Thyroid gland (tissue), 4 donors: ENCODE results near the gene CD93. TPM values are rescaled to one million over a fixed set of nuclear protein-coding genes. Genes with fewer than 3 reads are reported as not detected.

ENCODE experiments used
- DNase-seq, 2 donors: peaks; one replicate each; pipeline ENCODE4 v3.0.0-alpha.2; 2019
- H3K27ac ChIP-seq, 3 donors: fragments of 200-600 bp; sonication (generic); 1 replicate in 2 of 3; 2 replicates in 1 of 3; pipeline ENCODE4 v1.5.1; 2016 to 2019; ENCODE audit warnings: mild to moderate bottlenecking in 1 of 3, moderate library complexity in 1 of 3
- H3K27me3 ChIP-seq: fragments of 200-600 bp; sonication (generic); one replicate; pipeline ENCODE4 v1.5.1; 2019
- H3K36me3 ChIP-seq, 2 donors: fragments of 200-600 bp; sonication (generic); one replicate each; pipeline ENCODE4 v1.5.1; 2016 to 2019
- H3K4me1 ChIP-seq, 2 donors: fragments of 200-600 bp; sonication (generic); one replicate each; pipeline ENCODE4 v1.5.1; 2017 to 2019
- H3K4me3 ChIP-seq, 3 donors: fragments of 200-600 bp; sonication (generic); replicated peaks in 1 of 3; 1 replicate in 2 of 3; 2 replicates in 1 of 3; pipeline ENCODE4 v1.5.1; 2016; ENCODE audit warnings: mild to moderate bottlenecking in 1 of 3
- H3K9me3 ChIP-seq: fragments of 200-600 bp; sonication (generic); one replicate; pipeline ENCODE4 v1.5.1; 2017
- POLR2A ChIP-seq, 2 donors: fragments of 450-650 bp; IDR thresholded peaks; one replicate each; pipeline ENCODE4 v1.6.1; 2017; ENCODE audit warnings: antibody characterized with exemption in 2 of 2, mild to moderate bottlenecking in 2 of 2, moderate library complexity in 1 of 2
- WGBS, 2 donors: methylation state at CpG; one replicate each; pipeline ENCODE4 v1.1.5; 2017; 5-methylcytosine and 5-hydroxymethylcytosine counted together
- intact Hi-C: fragments of 100-400 bp; cut with DNase I; formaldehyde crosslinking; loops from one replicate; pipeline ENCODE4 v1.15.1; 2023
- total RNA-seq, 4 donors: library from RNA; depleted of rRNA; stranded (reverse); fragments of >200 nt; gene quantifications; one replicate each; pipeline ENCODE4 v1.2.3, GENCODE V29; 2016
- TF ChIP-seq, protein P1 (sequence below), 6 experiments: fragments of 200-600 bp in 3 of 6; fragments of 450-650 bp in 3 of 6; sonication (generic) in 3 of 6; IDR thresholded peaks; one replicate each; pipeline ENCODE4 v1.5.1; 2016 to 2019; ENCODE audit warnings: antibody characterized with exemption in 6 of 6, mild to moderate bottlenecking in 2 of 6, inconsistent platforms in 1 of 6, moderate library complexity in 1 of 6

The CD93 gene
- total RNA-seq, 4 donors from 2014 or later = 13.6 to 53.8 (median 24.0) TPM

GRCh38 chr20:23060629-23061028 lies 25.5 kb downstream of the CD93 start:
- no peaks in the 10 kb centered on the region for H3K9me3 ChIP-seq
- no peak overlapping the region for H3K4me3 ChIP-seq
- H3K27me3 ChIP-seq = no peaks in the 10 kb centered on the region
- TF ChIP-seq, protein P1, sequence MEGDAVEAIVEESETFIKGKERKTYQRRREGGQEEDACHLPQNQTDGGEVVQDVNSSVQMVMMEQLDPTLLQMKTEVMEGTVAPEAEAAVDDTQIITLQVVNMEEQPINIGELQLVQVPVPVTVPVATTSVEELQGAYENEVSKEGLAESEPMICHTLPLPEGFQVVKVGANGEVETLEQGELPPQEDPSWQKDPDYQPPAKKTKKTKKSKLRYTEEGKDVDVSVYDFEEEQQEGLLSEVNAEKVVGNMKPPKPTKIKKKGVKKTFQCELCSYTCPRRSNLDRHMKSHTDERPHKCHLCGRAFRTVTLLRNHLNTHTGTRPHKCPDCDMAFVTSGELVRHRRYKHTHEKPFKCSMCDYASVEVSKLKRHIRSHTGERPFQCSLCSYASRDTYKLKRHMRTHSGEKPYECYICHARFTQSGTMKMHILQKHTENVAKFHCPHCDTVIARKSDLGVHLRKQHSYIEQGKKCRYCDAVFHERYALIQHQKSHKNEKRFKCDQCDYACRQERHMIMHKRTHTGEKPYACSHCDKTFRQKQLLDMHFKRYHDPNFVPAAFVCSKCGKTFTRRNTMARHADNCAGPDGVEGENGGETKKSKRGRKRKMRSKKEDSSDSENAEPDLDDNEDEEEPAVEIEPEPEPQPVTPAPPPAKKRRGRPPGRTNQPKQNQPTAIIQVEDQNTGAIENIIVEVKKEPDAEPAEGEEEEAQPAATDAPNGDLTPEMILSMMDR (IDR thresholded peaks at IDR 0.05) = no peak
- no peak for TF ChIP-seq POLR2A (IDR thresholded peaks at IDR 0.05)
- intact Hi-C loops = no loop called here
- peaks cover 0 to 25% of the 10 kb centered on the region in 2 donors for H3K4me1 ChIP-seq
- H3K36me3 ChIP-seq = no peaks in the 10 kb centered on the region
- 78 to 84% methylated on average over 4 of the region's 4 CpGs for WGBS, 2 donors
- DNase-seq = no peak
- H3K27ac ChIP-seq = peak overlapping the region in 1 of 3 donors; percentile 46

DNA sequence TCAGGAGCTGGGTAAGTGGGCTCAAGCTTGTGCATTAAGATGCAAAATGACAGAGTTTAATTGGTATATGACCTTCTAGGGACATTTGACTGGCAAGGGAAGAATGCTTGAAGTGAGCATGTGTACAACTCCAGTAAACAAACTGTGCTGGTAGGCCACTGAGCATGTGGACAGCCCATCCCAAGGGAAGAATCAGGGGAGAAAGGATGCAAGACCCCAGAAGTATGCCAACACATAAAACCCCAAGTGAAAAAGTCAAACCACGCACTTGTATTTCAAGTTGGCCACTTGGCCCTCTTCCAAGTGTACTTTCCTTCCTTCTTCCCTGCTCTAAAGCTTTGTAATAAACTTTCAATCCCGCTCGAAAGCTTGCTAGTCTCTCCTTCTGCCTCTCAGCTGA lies 26.3 kb downstream of the CD93 start:
- H3K27me3 ChIP-seq = no peaks in the 10 kb centered on the region
- no peak overlapping the region for H3K27ac ChIP-seq
- intact Hi-C loops = no loop called here
- TF ChIP-seq, protein P1 (IDR thresholded peaks at IDR 0.05) = no peak
- TF ChIP-seq POLR2A (IDR thresholded peaks at IDR 0.05) = no peak
- 31 to 53% methylated on average over 3 of the region's 3 CpGs for WGBS, 2 donors
- peaks cover 0 to 25% of the 10 kb centered on the region in 2 donors for H3K4me1 ChIP-seq
- no peaks in the 10 kb centered on the region for H3K9me3 ChIP-seq
- H3K4me3 ChIP-seq = no peak overlapping the region
- DNase-seq = no peak
- H3K36me3 ChIP-seq = no peaks in the 10 kb centered on the region

DNA sequence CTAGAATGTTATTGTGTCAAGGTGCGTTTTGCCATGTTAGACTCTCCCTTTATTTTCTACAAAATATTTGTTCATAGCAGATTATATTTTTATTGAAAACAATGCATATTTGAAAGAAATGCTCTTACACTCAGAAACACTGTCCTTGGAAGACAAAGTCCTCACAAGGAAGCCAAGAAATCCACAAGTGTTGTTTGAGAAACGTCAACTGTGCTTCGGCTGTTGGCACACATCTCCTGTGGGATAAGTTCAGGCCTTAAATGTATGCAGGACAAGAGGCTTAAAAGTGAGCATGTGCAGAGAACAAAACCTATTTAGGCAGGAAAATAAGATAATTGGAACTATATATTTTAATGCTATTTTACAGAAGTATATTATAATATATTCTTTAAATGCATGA lies 27.1 kb downstream of the CD93 start:
- 80 to 90% methylated on average over 3 of the region's 3 CpGs for WGBS, 2 donors

DNA sequence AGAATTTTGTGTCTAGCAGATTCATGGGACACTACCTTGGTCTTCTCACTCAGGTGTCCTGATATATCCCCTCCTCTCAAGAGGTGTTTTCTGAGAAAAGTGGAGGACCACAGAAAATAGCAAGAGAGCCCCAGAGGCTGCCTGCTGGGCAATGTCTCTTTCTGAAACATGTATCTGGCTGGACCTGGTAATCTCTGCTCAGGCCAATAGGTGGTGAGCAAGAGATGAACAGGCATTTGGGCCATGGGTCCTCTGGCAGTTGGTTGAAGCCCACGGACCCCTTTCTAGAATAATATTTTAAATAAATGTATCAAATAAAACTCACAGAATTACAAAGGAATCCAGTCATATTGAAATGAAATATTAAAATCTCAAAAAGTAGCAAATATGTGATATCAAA lies 27.9 kb downstream of the CD93 start:
- Histone ChIP-seq H3K9me3 (no peaks in the 10 kb centered on the region), H3K4me3 (no peak overlapping the region), H3K27ac (no peak overlapping the region), H3K4me1 (peaks cover 0 to 25% of the 10 kb centered on the region in 2 donors), H3K27me3 (no peaks in the 10 kb centered on the region), H3K36me3 (no peaks in the 10 kb centered on the region)
- DNase-seq = no peak
- WGBS, 2 donors = 50 to 63% methylated on average over 1 of the region's 1 CpG
- intact Hi-C loops = no loop called here
- no peak for TF ChIP-seq POLR2A (IDR thresholded peaks at IDR 0.05)
- TF ChIP-seq, protein P1 (IDR thresholded peaks at IDR 0.05) = no peak

More for the DNA sequence above, 27.1 kb downstream of the CD93 start:
- no peaks in the 10 kb centered on the region for H3K36me3 ChIP-seq
- TF ChIP-seq, protein P1 (IDR thresholded peaks at IDR 0.05) = no peak
- no peak for TF ChIP-seq POLR2A (IDR thresholded peaks at IDR 0.05)
- no peak for DNase-seq
- intact Hi-C loops = no loop called here
- no peaks in the 10 kb centered on the region for H3K27me3 ChIP-seq
- no peak overlapping the region for H3K27ac ChIP-seq
- no peak overlapping the region for H3K4me3 ChIP-seq
- peaks cover 0 to 25% of the 10 kb centered on the region in 2 donors for H3K4me1 ChIP-seq
- no peaks in the 10 kb centered on the region for H3K9me3 ChIP-seq

- H3K9me3 ChIP-seq = no peaks in the 10 kb centered on the region
- peaks cover 5 to 23% of the 10 kb centered on the region in 2 donors for H3K4me1 ChIP-seq
- H3K36me3 ChIP-seq = no peaks in the 10 kb centered on the region
- no peak overlapping the region for H3K4me3 ChIP-seq
- TF ChIP-seq, protein P1 (IDR thresholded peaks at IDR 0.05) = no peak
- no peak for TF ChIP-seq POLR2A (IDR thresholded peaks at IDR 0.05)
- DNase-seq = no peak
- no peak overlapping the region for H3K27ac ChIP-seq
- intact Hi-C loops = no loop called here
- H3K27me3 ChIP-seq = no peaks in the 10 kb centered on the region
- WGBS, 2 donors = 85 to 88% methylated on average over 5 of the region's 5 CpGs
Observed at GRCh38 chr20:23052904-23053303, 33.2 kb downstream of the CD93 start.
